ENCODE data around the gene TNP2. TPM values are rescaled to one million over a fixed set of nuclear protein-coding genes. Genes with fewer than 3 reads are reported as not detected.

The TNP2 gene
- total and polyA plus RNA-seq, 2 donors from 2014 or later, result not detected

- peak overlapping the region; percentile 48 to 64 (median 58) for H3K4me3 ChIP-seq (ENCODE audit: low read length in 3 of 3)
- TF ChIP-seq, protein P1, sequence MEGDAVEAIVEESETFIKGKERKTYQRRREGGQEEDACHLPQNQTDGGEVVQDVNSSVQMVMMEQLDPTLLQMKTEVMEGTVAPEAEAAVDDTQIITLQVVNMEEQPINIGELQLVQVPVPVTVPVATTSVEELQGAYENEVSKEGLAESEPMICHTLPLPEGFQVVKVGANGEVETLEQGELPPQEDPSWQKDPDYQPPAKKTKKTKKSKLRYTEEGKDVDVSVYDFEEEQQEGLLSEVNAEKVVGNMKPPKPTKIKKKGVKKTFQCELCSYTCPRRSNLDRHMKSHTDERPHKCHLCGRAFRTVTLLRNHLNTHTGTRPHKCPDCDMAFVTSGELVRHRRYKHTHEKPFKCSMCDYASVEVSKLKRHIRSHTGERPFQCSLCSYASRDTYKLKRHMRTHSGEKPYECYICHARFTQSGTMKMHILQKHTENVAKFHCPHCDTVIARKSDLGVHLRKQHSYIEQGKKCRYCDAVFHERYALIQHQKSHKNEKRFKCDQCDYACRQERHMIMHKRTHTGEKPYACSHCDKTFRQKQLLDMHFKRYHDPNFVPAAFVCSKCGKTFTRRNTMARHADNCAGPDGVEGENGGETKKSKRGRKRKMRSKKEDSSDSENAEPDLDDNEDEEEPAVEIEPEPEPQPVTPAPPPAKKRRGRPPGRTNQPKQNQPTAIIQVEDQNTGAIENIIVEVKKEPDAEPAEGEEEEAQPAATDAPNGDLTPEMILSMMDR (IDR thresholded peaks at IDR 0.05; ENCODE audit: borderline replicate concordance, extremely low read depth, insufficient read depth), result no peak
- intact Hi-C loops (cut with DNase I), result no loop called here
- H3K27me3 ChIP-seq (ENCODE audit: control insufficient read depth, insufficient read depth, low read length), result no peaks in the 10 kb centered on the region
- FAIRE-seq (no peak), DNase-seq (peak in 2 of 5 donors; percentile 70 to 80)
- peaks cover 0 to 27% (median 12%) of the 10 kb centered on the region in 3 donors for H3K4me1 ChIP-seq (ENCODE audit: control insufficient read depth in 2 of 3, insufficient read depth in 2 of 3, low read depth in 1 of 3, low read length in 3 of 3)
- no peaks in the 10 kb centered on the region for H3K36me3 ChIP-seq (ENCODE audit: control insufficient read depth in 2 of 3, insufficient read depth in 3 of 3, low read length in 3 of 3)
- peak overlapping the region in 2 of 3 donors; percentile 22 to 65 for H3K9ac ChIP-seq (ENCODE audit: low read length in 3 of 3)
- H3K27ac ChIP-seq (ENCODE audit: low read depth in 2 of 2, low read length in 2 of 2), result peak overlapping the region in 1 of 2 donors; percentile 52
- no peaks in the 10 kb centered on the region for H3K9me3 ChIP-seq (ENCODE audit: control insufficient read depth in 2 of 3, insufficient read depth in 1 of 3, low read length in 3 of 3)
These were observed 14.9 kb downstream of the TNP2 start for GRCh38 chr16:11253995-11254912.

DNA sequence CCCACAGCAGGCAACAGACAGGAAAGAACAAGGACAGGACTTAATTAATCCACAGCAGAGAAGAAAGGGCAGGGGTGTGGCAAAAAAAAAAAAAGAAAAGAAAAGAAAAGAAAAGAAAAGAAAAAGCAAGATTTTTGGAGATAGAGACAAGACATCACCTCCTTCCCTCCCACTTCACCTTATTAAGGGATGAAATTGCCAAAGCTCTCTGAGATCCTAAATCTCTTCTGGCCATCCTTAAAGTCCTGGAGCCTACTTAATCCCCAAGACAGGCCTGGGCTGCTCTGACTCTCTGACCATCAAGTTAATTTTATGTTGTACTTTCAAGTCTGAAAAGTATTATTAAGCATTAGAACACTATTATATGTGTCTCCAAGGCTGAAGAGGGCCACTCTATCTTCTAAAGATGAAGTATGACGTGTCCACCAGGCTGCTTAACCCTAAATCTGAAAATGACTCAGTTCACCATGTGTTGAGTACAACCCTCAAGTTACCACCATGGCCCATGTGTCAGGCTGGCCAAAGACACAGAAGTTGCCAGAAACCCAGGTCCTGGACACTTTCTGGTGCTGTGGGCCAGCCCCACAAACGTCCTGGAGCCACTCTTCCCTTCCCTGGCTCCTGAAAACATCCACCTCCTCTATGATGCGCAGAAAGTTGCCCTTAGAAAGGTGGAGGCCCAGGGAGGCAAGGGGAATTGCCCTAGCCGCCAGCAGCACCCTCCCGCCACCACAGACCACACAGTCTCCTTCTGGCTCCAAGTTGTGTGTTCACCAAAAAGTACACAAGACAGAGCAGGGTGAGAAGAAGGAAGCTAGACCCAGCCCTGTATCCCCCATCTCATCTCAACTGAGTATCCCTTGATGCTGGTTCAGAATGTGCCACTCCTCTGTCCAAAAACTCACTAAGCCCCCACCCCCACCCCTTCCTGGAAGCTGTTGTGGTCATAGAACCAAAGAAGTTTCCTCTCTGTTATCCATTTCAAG, 15.8 kb downstream of the TNP2 start:
- TF ChIP-seq, protein P1 (IDR thresholded peaks at IDR 0.05; ENCODE audit: borderline replicate concordance, extremely low read depth, insufficient read depth), result no peak
- Histone ChIP-seq H3K9me3 (ENCODE audit: control insufficient read depth in 2 of 3, insufficient read depth in 1 of 3, low read length in 3 of 3) (no peaks in the 10 kb centered on the region), H3K27me3 (ENCODE audit: control insufficient read depth, insufficient read depth, low read length) (no peaks in the 10 kb centered on the region), H3K9ac (ENCODE audit: low read length in 3 of 3) (peak overlapping the region in 2 of 3 donors; percentile 19 to 36), H3K27ac (ENCODE audit: low read depth in 2 of 2, low read length in 2 of 2) (peak overlapping the region in 1 of 2 donors; percentile 52), H3K4me3 (ENCODE audit: low read length in 3 of 3) (peak overlapping the region; percentile 11 to 64 (median 29)), H3K36me3 (ENCODE audit: control insufficient read depth in 2 of 3, insufficient read depth in 3 of 3, low read length in 3 of 3) (no peaks in the 10 kb centered on the region), H3K4me1 (ENCODE audit: control insufficient read depth in 2 of 3, insufficient read depth in 2 of 3, low read depth in 1 of 3, low read length in 3 of 3) (peaks cover 0 to 20% (median 4%) of the 10 kb centered on the region in 3 donors)
- intact Hi-C loops (cut with DNase I), result no loop called here
- DNase-seq (no peak), FAIRE-seq (no peak)

GRCh38 chr16:11252482-11252931, 16.6 kb downstream of the TNP2 start:
- DNase-seq (no peak), FAIRE-seq (no peak)
- Histone ChIP-seq H3K4me3 (ENCODE audit: low read length in 3 of 3) (no peak overlapping the region), H3K36me3 (ENCODE audit: control insufficient read depth in 2 of 3, insufficient read depth in 3 of 3, low read length in 3 of 3) (no peaks in the 10 kb centered on the region), H3K4me1 (ENCODE audit: control insufficient read depth in 2 of 3, insufficient read depth in 2 of 3, low read depth in 1 of 3, low read length in 3 of 3) (peaks cover 0 to 18% (median 4%) of the 10 kb centered on the region in 3 donors), H3K27ac (ENCODE audit: low read depth in 2 of 2, low read length in 2 of 2) (no peak overlapping the region), H3K27me3 (ENCODE audit: control insufficient read depth, insufficient read depth, low read length) (no peaks in the 10 kb centered on the region), H3K9me3 (ENCODE audit: control insufficient read depth in 2 of 3, insufficient read depth in 1 of 3, low read length in 3 of 3) (no peaks in the 10 kb centered on the region), H3K9ac (ENCODE audit: low read length in 3 of 3) (no peak overlapping the region)
- TF ChIP-seq, protein P1 (IDR thresholded peaks at IDR 0.05; ENCODE audit: borderline replicate concordance, extremely low read depth, insufficient read depth), result no peak
- intact Hi-C loops (cut with DNase I), result no loop called here

All from kidney (tissue), 14 donors.